GM12801 (cell line): Measurements from ENCODE around the gene MSMB.

Experiments used
- CTCF ChIP-seq: IDR thresholded peaks from one replicate; pipeline ENCODE4 v1.5.1; 2011; ENCODE audit warnings: control low read depth; ENCODE audit not compliant: insufficient read length; ENCODE audit errors: extremely low read depth

Gene MSMB, protein sequence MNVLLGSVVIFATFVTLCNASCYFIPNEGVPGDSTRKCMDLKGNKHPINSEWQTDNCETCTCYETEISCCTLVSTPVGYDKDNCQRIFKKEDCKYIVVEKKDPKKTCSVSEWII

GRCh38 chr10:46046261-46046660 lies at the start of gene MSMB:
TSS of gene MSMB (minus strand) at chr10:46046269. CDS start at chr10:46046237, 32 bp downstream.
- no peak for TF ChIP-seq CTCF

- TF ChIP-seq CTCF, result no peak
Measured at GRCh38 chr10:46094931-46095750, 49.1 kb upstream of the MSMB start.

- no peak for TF ChIP-seq CTCF
Measured at GRCh38 chr10:46094197-46094500, 48.1 kb upstream of the MSMB start.

GRCh38 chr10:46092524-46093081 lies 46.5 kb upstream of the MSMB start:
- no peak for TF ChIP-seq CTCF

GRCh38 chr10:46091828-46092523 lies 45.9 kb upstream of the MSMB start:
- TF ChIP-seq CTCF, result no peak

DNA sequence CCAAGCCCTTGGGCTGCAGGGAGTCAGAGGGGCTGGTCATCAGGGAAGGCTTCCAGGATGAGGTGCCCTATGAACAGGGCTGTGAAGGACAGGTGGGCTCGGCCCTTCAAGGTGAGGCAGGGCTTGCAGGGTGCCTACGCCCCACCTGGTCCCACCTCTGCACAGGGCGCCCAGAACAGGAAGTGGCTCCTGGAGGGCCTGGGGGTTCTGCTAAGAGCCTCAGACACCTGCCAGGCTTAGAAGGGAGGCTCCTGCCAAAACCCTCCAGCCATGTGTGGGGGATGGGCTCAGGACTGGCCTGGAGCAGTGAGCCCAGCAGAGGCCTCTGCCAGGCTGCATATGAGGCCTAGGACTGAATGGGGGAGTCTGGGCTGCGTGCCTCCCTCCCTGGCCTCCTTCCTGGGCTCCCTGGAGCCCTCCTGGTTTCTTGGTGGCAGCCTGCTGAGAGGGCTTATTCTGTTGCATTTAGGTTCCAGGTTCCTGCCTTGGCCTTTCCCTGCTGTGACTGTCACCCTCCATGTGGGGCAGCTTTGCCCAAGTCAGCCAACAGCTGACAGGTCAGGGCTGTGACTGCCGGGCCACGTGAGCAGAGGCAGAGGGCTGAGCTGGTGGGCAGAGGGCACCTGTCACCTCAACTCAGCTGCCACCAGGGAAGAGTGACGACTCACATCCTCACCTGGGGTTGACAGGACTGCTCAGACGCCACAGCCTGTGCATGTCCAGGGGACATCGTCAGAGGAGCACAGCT lies 45.2 kb upstream of the MSMB start:
- TF ChIP-seq CTCF, result no peak
